Loucy (cell line): ENCODE measurements around the gene ADAM20.
A peak's percentile ranks its signal among the peaks of the same experiment; 100 is the strongest.
"Not testable (repeated sequence)": the region's sequence is repeated elsewhere in the genome, so short reads cannot be mapped to it uniquely, and the experiment has no call there.

ENCODE experiments used
- H2AFZ ChIP-seq: fragments of 200-600 bp; sonication (generic); 2 replicates; pipeline ENCODE4 v1.6.0; 2016; ENCODE audit warnings: antibody characterized with exemption, mild to moderate bottlenecking, low read length, moderate library complexity
- H3F3A ChIP-seq: fragments of 200-600 bp; 2 replicates; pipeline ENCODE4 v1.6.0; 2016; ENCODE audit warnings: antibody characterized with exemption, low read depth, mild to moderate bottlenecking
- H3K27me3 ChIP-seq: fragments of 200-600 bp; sonication (generic); 2 replicates; pipeline ENCODE4 v1.6.1; 2014; ENCODE audit warnings: low read length, mild to moderate bottlenecking; ENCODE audit not compliant: insufficient read depth, poor library complexity, severe bottlenecking
- H3K36me3 ChIP-seq: fragments of 200-600 bp; sonication (generic); 2 replicates; pipeline ENCODE4 v1.6.1; 2016; ENCODE audit warnings: low read length; ENCODE audit not compliant: insufficient read depth
- H3K4me1 ChIP-seq: fragments of 200-600 bp; sonication (generic); 2 replicates; pipeline ENCODE4 v1.5.1; 2014; ENCODE audit warnings: low read length, mild to moderate bottlenecking; ENCODE audit not compliant: insufficient read depth, poor library complexity, severe bottlenecking
- H3K4me2 ChIP-seq: fragments of 200-600 bp; sonication (generic); 2 replicates; pipeline ENCODE4 v1.6.0; 2014; ENCODE audit warnings: antibody characterized with exemption, low read length, low read depth, mild to moderate bottlenecking; ENCODE audit not compliant: poor library complexity, severe bottlenecking
- H3K4me3 ChIP-seq: fragments of 200-600 bp; sonication (generic); 2 replicates; pipeline ENCODE4 v1.5.1; 2014; ENCODE audit warnings: low read length, mild to moderate bottlenecking, mixed read lengths; ENCODE audit not compliant: poor library complexity, severe bottlenecking
- H3K79me2 ChIP-seq: fragments of 200-600 bp; sonication (generic); 2 replicates; pipeline ENCODE4 v1.6.1; 2014; ENCODE audit warnings: low read length; ENCODE audit not compliant: insufficient read depth
- H3K9ac ChIP-seq: fragments of 200-600 bp; sonication (generic); 2 replicates; pipeline ENCODE4 v1.6.0; 2014; ENCODE audit warnings: mild to moderate bottlenecking, low read depth, low read length, moderate library complexity; ENCODE audit not compliant: poor library complexity, severe bottlenecking
- H3K9me2 ChIP-seq: fragments of 200-600 bp; sonication (generic); replicated peaks from 2 replicates; pipeline ENCODE4 v1.6.1; 2016; ENCODE audit warnings: low read depth, low read length, mixed read lengths
- H3K9me3 ChIP-seq: fragments of 200-600 bp; sonication (generic); 2 replicates; pipeline ENCODE4 v1.6.1; 2014; ENCODE audit warnings: mild to moderate bottlenecking, antibody characterized with exemption, low read length, low read depth; ENCODE audit not compliant: insufficient read depth
- H4K20me1 ChIP-seq: fragments of 200-600 bp; sonication (generic); 2 replicates; pipeline ENCODE4 v1.6.0; 2014; ENCODE audit warnings: antibody characterized with exemption, low read length, mild to moderate bottlenecking; ENCODE audit not compliant: insufficient read depth, poor library complexity, severe bottlenecking
- EZH2phosphoT487 ChIP-seq: fragments of 200-600 bp; IDR thresholded peaks from 2 replicates; pipeline ENCODE4 v1.6.1; 2018; ENCODE audit warnings: antibody characterized with exemption, mild to moderate bottlenecking, moderate library complexity, borderline replicate concordance
- TF ChIP-seq, protein P1 (sequence below): fragments of 200-600 bp; sonication (generic); conservative IDR thresholded peaks from 2 replicates; pipeline ENCODE4 v1.5.1; 2014; ENCODE audit warnings: mild to moderate bottlenecking, antibody characterized with exemption, low read length

ADAM20 gene

DNA sequence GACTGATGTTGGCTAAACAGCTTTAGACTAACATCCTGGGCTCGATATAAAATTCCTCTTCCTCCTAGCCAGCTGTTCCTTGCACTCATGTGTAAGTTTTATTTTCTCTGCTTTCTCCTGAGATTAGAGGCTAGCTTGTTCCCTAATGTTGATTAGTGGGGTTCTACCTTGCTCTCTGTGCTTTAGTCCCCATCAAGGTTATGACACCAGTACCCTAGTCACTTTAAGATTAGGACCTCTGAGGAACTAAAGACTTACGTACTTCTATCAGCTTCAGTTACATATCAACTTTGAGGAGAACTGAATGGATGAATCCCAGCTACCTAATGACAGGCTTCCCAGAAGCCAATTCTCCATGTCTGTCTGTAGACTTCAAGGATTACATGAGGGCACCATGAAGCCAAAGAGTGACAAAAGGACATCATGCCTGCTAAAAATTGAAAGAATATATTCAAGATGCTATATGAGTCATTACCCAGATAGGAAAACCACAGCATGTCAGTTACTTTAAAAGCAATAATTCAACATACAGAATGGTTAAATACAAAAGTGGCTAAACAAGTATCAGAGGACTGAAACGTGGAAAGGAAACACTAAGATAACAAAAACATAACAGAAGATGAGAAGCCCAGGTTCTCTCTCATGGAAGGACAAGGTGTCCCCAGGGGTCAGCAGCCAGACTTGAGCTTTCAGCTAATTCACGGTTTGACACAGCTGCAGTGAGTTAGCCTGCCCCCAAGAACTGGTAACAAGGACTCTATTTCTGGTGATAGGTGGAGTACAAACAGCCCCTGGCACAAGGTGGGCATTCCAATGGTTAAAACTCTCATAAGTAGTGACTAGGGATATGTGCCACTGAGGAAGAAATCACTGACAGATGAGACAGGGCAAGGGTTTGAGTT is 20.4 kb downstream of the ADAM20 start:
- no peaks in the 10 kb centered on the region; the same call in none of the 2 replicates for H3K9me3 ChIP-seq
- peak overlapping the region; percentile 35; the same call in 1 of the 2 replicates for H2AFZ ChIP-seq
- H3K4me1 ChIP-seq: peaks cover 38% of the 10 kb centered on the region
- no peaks in the 10 kb centered on the region for H3K9me2 ChIP-seq
- peak overlapping the region; percentile 74 for H3K9ac ChIP-seq
- H4K20me1 ChIP-seq: no peaks in the 10 kb centered on the region
- peak overlapping the region; percentile 61 for H3K4me3 ChIP-seq
- H3K36me3 ChIP-seq: no peaks in the 10 kb centered on the region
- peak overlapping the region; percentile 79 for H3K4me2 ChIP-seq
- H3F3A ChIP-seq: 0 out of 2 replicates have a peak, but pooled peaks cover 8% of the 10 kb centered on the region
- TF ChIP-seq EZH2phosphoT487: no peak
- TF ChIP-seq, protein P1, sequence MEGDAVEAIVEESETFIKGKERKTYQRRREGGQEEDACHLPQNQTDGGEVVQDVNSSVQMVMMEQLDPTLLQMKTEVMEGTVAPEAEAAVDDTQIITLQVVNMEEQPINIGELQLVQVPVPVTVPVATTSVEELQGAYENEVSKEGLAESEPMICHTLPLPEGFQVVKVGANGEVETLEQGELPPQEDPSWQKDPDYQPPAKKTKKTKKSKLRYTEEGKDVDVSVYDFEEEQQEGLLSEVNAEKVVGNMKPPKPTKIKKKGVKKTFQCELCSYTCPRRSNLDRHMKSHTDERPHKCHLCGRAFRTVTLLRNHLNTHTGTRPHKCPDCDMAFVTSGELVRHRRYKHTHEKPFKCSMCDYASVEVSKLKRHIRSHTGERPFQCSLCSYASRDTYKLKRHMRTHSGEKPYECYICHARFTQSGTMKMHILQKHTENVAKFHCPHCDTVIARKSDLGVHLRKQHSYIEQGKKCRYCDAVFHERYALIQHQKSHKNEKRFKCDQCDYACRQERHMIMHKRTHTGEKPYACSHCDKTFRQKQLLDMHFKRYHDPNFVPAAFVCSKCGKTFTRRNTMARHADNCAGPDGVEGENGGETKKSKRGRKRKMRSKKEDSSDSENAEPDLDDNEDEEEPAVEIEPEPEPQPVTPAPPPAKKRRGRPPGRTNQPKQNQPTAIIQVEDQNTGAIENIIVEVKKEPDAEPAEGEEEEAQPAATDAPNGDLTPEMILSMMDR: no peak
- H3K27me3 ChIP-seq: no peaks in the 10 kb centered on the region
- H3K79me2 ChIP-seq: no peaks in the 10 kb centered on the region

DNA sequence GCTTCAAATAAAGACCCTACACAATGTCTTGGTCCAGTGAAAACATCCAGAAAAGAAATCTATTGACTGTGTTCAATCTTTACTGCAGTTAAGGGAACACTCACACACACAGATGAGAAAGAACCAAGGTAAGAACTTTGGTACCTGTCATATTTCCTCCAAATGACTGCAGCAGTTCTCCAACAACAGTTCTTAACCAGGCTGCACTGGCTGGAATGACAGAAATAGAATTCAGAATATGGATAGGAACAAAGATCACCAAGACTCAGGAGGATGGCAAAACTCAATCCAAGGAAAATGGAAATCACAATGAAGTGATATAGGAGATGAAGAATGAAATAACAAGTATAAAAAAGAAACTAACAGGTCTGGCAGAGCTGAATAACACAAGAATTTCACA is 36.6 kb downstream of the ADAM20 start:
- Histone ChIP-seq H3K79me2 (no peaks in the 10 kb centered on the region), H3F3A (no peaks in the 10 kb centered on the region), H4K20me1 (no peaks in the 10 kb centered on the region), H3K4me3 (no peak overlapping the region), H3K27me3 (no peaks in the 10 kb centered on the region), H3K9me3 (peaks cover 2% of the 10 kb centered on the region; the same call in 1 of the 2 replicates), H3K36me3 (no peaks in the 10 kb centered on the region), H3K9me2 (no peaks in the 10 kb centered on the region), H3K4me1 (no peaks in the 10 kb centered on the region), H3K4me2 (no peak overlapping the region), H3K9ac (no peak overlapping the region), H2AFZ (no peak overlapping the region)
- TF ChIP-seq, protein P1: no peak
- no peak for TF ChIP-seq EZH2phosphoT487

DNA sequence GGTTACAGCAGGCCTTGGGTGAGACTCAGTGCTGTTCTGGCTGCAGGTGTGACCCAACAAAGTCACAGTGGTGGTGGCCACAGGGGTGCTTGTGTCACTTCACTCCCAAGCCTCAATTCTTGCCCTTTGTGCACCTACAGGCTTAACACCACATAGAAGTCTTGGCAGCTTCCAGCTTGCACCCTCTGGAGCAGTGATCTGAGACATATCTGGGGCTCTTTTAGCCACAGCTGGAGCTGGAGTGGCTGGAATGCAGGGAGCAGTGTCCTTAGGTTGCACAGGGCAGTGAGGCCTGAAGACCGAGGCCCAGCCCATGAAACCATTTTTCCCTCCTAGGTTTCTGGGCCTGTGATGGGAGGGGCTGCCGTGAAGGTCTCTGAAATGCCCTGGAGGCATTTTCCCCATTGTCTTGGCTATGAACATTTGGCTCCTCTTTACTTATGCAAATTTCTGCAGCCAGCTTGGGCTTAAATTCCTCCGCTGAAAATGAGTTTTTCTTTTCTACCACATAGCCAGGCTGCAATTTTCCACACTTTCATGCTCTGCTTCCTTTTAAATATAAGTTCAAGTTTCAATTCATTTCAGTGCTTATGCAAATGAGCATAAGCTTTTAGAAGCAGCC is 45.1 kb downstream of the ADAM20 start:
- no peaks in the 10 kb centered on the region for H3K36me3 ChIP-seq
- no peaks in the 10 kb centered on the region for H3K9me2 ChIP-seq
- no peak overlapping the region for H3K4me2 ChIP-seq
- H3K4me3 ChIP-seq: no peak overlapping the region
- H2AFZ ChIP-seq: no peak overlapping the region
- H3K9ac ChIP-seq: no peak overlapping the region
- H3K27me3 ChIP-seq: no peaks in the 10 kb centered on the region
- no peaks in the 10 kb centered on the region for H4K20me1 ChIP-seq
- H3K4me1 ChIP-seq: peaks cover 8% of the 10 kb centered on the region
- H3K9me3 ChIP-seq: peaks cover 31% of the 10 kb centered on the region
- no peaks in the 10 kb centered on the region for H3F3A ChIP-seq
- no peaks in the 10 kb centered on the region for H3K79me2 ChIP-seq
- no peak for TF ChIP-seq EZH2phosphoT487
- TF ChIP-seq, protein P1: no peak

DNA sequence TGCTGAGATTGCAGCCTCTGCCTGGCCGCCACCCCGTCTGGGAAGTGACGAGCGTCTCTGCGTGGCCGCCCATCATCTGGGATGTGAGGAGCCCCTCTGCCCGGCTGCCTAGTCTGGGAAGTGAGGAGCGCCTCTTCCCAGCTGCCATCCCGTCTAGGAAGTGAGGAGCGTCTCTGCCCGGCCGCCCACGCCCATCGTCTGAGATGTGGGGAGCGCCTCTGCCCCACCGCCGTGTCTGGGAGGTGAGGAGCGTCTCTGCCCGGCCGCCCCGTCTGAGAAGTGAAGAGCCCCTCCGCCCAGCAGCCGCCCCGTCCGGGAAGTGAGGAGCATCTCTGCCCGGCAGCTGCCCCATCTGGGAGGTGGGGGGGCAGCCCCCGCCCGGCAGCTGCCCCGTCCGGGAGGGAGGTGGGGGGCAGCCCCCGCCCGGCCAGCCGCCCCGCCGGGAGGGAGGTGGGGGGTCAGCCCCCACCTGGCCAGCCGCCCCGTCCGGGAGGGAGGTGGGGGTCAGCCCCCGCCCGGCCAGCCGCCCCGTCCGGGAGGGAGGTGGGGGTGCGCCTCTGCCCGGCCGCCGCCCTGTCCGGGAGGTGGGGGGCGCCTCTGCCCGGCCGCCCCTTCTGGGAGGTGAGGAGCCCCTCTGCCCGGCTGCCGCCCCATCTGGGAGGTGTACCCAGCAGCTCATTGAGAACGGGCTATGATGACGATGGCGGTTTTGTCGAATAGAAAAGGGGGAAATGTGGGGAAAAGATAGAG is 57.3 kb downstream of the ADAM20 start:
- not testable (repeated sequence) for H3K4me1 ChIP-seq, H3K9me3 ChIP-seq, H3K9ac ChIP-seq, H3K4me3 ChIP-seq, H3K79me2 ChIP-seq, H2AFZ ChIP-seq, H3K9me2 ChIP-seq, H3K36me3 ChIP-seq, H4K20me1 ChIP-seq, H3K4me2 ChIP-seq, H3K27me3 ChIP-seq, H3F3A ChIP-seq

DNA sequence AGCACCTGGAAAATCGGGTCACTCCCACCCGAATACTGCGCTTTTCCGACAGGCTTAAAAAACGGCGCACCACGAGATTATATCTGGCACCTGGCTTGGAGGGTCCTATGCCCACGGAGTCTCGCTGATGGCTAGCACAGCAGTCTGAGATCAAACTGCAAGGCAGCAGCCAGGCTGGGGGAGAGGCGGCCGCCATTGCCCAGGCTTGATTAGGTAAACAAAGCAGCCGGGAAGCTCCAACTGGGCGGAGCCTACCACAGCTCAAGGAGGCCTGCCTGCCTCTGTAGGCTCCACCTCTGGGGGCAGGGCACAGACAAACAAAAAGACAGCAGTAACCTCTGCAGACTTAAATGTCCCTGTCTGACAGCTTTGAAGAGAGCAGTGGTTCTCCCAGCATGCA is 59.3 kb downstream of the ADAM20 start:
- H3K9me2 ChIP-seq, H3K9me3 ChIP-seq, H3K4me2 ChIP-seq, H3K27me3 ChIP-seq, H3K4me3 ChIP-seq, H3F3A ChIP-seq, H3K9ac ChIP-seq, H3K36me3 ChIP-seq, H4K20me1 ChIP-seq, H2AFZ ChIP-seq, H3K4me1 ChIP-seq, H3K79me2 ChIP-seq: not testable (repeated sequence)
